Smooth muscle cell (in vitro differentiated cells): ENCODE results near the gene KCNK4. TPM values are rescaled to one million over a fixed set of nuclear protein-coding genes. Genes with fewer than 3 reads are reported as not detected.

Experiments
- DNase-seq: peaks from one replicate; lab custom pipeline; 2025; ENCODE audit not compliant: unreplicated experiment; lab: John Stamatoyannopoulos, UW
- H2AFZ ChIP-seq: fragments of 200-600 bp; sonication (generic); 2 replicates; pipeline ENCODE4 v1.6.0; 2016; ENCODE audit warnings: antibody characterized with exemption, low read depth, mild to moderate bottlenecking
- H3F3A ChIP-seq: fragments of 200-600 bp; sonication (generic); 2 replicates; pipeline ENCODE4 v1.6.0; 2017; ENCODE audit warnings: antibody characterized with exemption, low read depth
- H3K27ac ChIP-seq: fragments of 200-600 bp; sonication (generic); 2 replicates; pipeline ENCODE4 v1.5.1; 2016; ENCODE audit warnings: low read depth, mild to moderate bottlenecking
- H3K27me3 ChIP-seq: fragments of 200-600 bp; sonication (generic); 2 replicates; pipeline ENCODE4 v1.6.1; 2016; ENCODE audit warnings: low read depth, mild to moderate bottlenecking
- H3K36me3 ChIP-seq: fragments of 200-600 bp; sonication (generic); 2 replicates; pipeline ENCODE4 v1.5.1; 2016; ENCODE audit warnings: low read depth
- H3K4me1 ChIP-seq: fragments of 200-600 bp; sonication (generic); 2 replicates; pipeline ENCODE4 v1.5.1; 2016; ENCODE audit warnings: low read depth
- H3K4me2 ChIP-seq: fragments of 200-600 bp; sonication (generic); 2 replicates; pipeline ENCODE4 v1.6.0; 2016; ENCODE audit warnings: mild to moderate bottlenecking
- H3K4me3 ChIP-seq: fragments of 200-600 bp; sonication (generic); 2 replicates; pipeline ENCODE4 v1.5.1; 2016; ENCODE audit warnings: mild to moderate bottlenecking
- H3K79me2 ChIP-seq: fragments of 200-600 bp; sonication (generic); 2 replicates; pipeline ENCODE4 v1.6.0; 2016; ENCODE audit warnings: low read depth, mild to moderate bottlenecking
- H3K9ac ChIP-seq: fragments of 200-600 bp; sonication (generic); 2 replicates; pipeline ENCODE4 v1.6.0; 2016; ENCODE audit warnings: low read depth
- H3K9me3 ChIP-seq: fragments of 200-600 bp; sonication (generic); replicated peaks from 2 replicates; pipeline ENCODE4 v1.5.1; 2016; ENCODE audit warnings: low read depth
- H4K20me1 ChIP-seq: fragments of 200-600 bp; sonication (generic); 2 replicates; pipeline ENCODE4 v1.6.0; 2016; ENCODE audit warnings: low read depth
- CTCF ChIP-seq: fragments of 200-600 bp; sonication (generic); IDR thresholded peaks from 2 replicates; pipeline ENCODE4 v1.5.1; 2017; ENCODE audit warnings: borderline replicate concordance, mild to moderate bottlenecking, antibody characterized with exemption; ENCODE audit not compliant: insufficient read depth, poor library complexity, severe bottlenecking
- WGBS: methylation state at CpG from one replicate; pipeline ENCODE4 v1.1.7; 2016; ENCODE audit warnings: low lambda C conversion rate; 5-methylcytosine and 5-hydroxymethylcytosine counted together
- polyA plus RNA-seq: library from polyadenylated mRNA; unstranded; fragments of >200 nt; fragmentation: Nextera tagmentation; extraction: Ambion mirVana; gene quantifications from 2 replicates; pipeline ENCODE4 v1.2.1, GENCODE V29; 2016
- total RNA-seq: library from RNA; depleted of rRNA; stranded (reverse); fragments of >200 nt; gene quantifications from 2 replicates; pipeline ENCODE4 v1.2.3, GENCODE V29; 2014

KCNK4 gene
- total and polyA plus RNA-seq, 2 experiments from 2014 or later = not detected

- whole genome bisulfite sequencing = 83% methylated on average over 10 of the region's 11 CpGs
- peak overlapping the region; percentile 90 for H3K27ac ChIP-seq
Measured at GRCh38 chr11:64324692-64325469, 33.8 kb downstream of the KCNK4 start.

GRCh38 chr11:64327375-64327774 is 36.3 kb downstream of the KCNK4 start:
- Histone ChIP-seq H3K27ac (no peak overlapping the region), H4K20me1 (no peaks in the 10 kb centered on the region), H3K4me1 (no peaks in the 10 kb centered on the region), H2AFZ (no peak overlapping the region), H3F3A (no peaks in the 10 kb centered on the region), H3K4me2 (no peak overlapping the region), H3K4me3 (no peak overlapping the region), H3K27me3 (no peaks in the 10 kb centered on the region), H3K79me2 (no peaks in the 10 kb centered on the region), H3K9ac (no peak overlapping the region), H3K36me3 (no peaks in the 10 kb centered on the region), H3K9me3 (no peaks in the 10 kb centered on the region)
- no peak for DNase-seq
- no peak for TF ChIP-seq CTCF
- 89% methylated on average over 2 of the region's 2 CpGs for WGBS

More at GRCh38 chr11:64324692-64325469, 33.8 kb downstream of the KCNK4 start:
- no peak overlapping the region for H2AFZ ChIP-seq
- no peaks in the 10 kb centered on the region for H3K4me1 ChIP-seq
- no peak overlapping the region for H3K4me3 ChIP-seq
- no peaks in the 10 kb centered on the region for H4K20me1 ChIP-seq
- H3K4me2 ChIP-seq = no peak overlapping the region
- no peaks in the 10 kb centered on the region for H3K79me2 ChIP-seq
- no peaks in the 10 kb centered on the region for H3K36me3 ChIP-seq
- no peaks in the 10 kb centered on the region for H3F3A ChIP-seq
- no peak for DNase-seq
- H3K9ac ChIP-seq = no peak overlapping the region
- no peaks in the 10 kb centered on the region for H3K27me3 ChIP-seq
- H3K9me3 ChIP-seq = no peaks in the 10 kb centered on the region
- TF ChIP-seq CTCF = no peak

GRCh38 chr11:64327993-64328392 is 36.9 kb downstream of the KCNK4 start:
- H3K4me3 ChIP-seq = no peak overlapping the region
- no peaks in the 10 kb centered on the region for H3K36me3 ChIP-seq
- H3K9ac ChIP-seq = no peak overlapping the region
- no peaks in the 10 kb centered on the region for H3K79me2 ChIP-seq
- H3K4me1 ChIP-seq = no peaks in the 10 kb centered on the region
- H3K4me2 ChIP-seq = no peak overlapping the region
- no peak overlapping the region for H3K27ac ChIP-seq
- H4K20me1 ChIP-seq = no peaks in the 10 kb centered on the region
- 96% methylated on average over 3 of the region's 3 CpGs for WGBS
- H2AFZ ChIP-seq = no peak overlapping the region
- TF ChIP-seq CTCF = no peak
- no peaks in the 10 kb centered on the region for H3K27me3 ChIP-seq
- no peaks in the 10 kb centered on the region for H3K9me3 ChIP-seq
- H3F3A ChIP-seq = no peaks in the 10 kb centered on the region
- DNase-seq = no peak

- no peak for DNase-seq
- Histone ChIP-seq H3K27ac (no peak overlapping the region), H3K9me3 (no peaks in the 10 kb centered on the region), H3K79me2 (no peaks in the 10 kb centered on the region), H3F3A (no peaks in the 10 kb centered on the region), H3K9ac (no peak overlapping the region), H2AFZ (no peak overlapping the region), H3K27me3 (no peaks in the 10 kb centered on the region), H3K36me3 (no peaks in the 10 kb centered on the region), H3K4me2 (no peak overlapping the region), H4K20me1 (no peaks in the 10 kb centered on the region), H3K4me3 (no peak overlapping the region), H3K4me1 (no peaks in the 10 kb centered on the region)
- 88% methylated on average over 11 of the region's 11 CpGs for WGBS
- TF ChIP-seq CTCF = no peak
Measured at GRCh38 chr11:64330888-64331287, 39.8 kb downstream of the KCNK4 start.
